ENCODE measurements around the gene NR6A1.

DNA sequence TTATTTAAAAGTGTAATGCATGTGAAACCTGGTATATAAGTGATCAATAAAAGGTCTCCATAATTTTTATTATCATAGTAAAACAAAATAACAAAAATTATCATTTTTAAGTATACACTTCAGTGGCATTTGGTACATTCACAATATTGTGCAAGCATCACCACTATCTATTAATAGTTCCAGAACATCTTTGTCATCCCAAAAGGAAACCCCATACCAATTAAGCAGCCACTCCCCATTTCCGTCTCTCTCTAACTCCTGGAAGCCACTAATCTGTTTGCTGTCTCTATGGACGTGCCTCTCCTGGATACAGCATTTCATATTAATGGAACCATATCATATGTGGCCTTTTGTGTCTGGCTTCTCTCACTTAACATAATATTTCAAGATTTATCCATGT, 13.4 kb upstream of the NR6A1 start:
- TF ChIP-seq, protein P1, sequence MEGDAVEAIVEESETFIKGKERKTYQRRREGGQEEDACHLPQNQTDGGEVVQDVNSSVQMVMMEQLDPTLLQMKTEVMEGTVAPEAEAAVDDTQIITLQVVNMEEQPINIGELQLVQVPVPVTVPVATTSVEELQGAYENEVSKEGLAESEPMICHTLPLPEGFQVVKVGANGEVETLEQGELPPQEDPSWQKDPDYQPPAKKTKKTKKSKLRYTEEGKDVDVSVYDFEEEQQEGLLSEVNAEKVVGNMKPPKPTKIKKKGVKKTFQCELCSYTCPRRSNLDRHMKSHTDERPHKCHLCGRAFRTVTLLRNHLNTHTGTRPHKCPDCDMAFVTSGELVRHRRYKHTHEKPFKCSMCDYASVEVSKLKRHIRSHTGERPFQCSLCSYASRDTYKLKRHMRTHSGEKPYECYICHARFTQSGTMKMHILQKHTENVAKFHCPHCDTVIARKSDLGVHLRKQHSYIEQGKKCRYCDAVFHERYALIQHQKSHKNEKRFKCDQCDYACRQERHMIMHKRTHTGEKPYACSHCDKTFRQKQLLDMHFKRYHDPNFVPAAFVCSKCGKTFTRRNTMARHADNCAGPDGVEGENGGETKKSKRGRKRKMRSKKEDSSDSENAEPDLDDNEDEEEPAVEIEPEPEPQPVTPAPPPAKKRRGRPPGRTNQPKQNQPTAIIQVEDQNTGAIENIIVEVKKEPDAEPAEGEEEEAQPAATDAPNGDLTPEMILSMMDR (IDR thresholded peaks at IDR 0.05): no peak
- TF ChIP-seq, protein P2, sequence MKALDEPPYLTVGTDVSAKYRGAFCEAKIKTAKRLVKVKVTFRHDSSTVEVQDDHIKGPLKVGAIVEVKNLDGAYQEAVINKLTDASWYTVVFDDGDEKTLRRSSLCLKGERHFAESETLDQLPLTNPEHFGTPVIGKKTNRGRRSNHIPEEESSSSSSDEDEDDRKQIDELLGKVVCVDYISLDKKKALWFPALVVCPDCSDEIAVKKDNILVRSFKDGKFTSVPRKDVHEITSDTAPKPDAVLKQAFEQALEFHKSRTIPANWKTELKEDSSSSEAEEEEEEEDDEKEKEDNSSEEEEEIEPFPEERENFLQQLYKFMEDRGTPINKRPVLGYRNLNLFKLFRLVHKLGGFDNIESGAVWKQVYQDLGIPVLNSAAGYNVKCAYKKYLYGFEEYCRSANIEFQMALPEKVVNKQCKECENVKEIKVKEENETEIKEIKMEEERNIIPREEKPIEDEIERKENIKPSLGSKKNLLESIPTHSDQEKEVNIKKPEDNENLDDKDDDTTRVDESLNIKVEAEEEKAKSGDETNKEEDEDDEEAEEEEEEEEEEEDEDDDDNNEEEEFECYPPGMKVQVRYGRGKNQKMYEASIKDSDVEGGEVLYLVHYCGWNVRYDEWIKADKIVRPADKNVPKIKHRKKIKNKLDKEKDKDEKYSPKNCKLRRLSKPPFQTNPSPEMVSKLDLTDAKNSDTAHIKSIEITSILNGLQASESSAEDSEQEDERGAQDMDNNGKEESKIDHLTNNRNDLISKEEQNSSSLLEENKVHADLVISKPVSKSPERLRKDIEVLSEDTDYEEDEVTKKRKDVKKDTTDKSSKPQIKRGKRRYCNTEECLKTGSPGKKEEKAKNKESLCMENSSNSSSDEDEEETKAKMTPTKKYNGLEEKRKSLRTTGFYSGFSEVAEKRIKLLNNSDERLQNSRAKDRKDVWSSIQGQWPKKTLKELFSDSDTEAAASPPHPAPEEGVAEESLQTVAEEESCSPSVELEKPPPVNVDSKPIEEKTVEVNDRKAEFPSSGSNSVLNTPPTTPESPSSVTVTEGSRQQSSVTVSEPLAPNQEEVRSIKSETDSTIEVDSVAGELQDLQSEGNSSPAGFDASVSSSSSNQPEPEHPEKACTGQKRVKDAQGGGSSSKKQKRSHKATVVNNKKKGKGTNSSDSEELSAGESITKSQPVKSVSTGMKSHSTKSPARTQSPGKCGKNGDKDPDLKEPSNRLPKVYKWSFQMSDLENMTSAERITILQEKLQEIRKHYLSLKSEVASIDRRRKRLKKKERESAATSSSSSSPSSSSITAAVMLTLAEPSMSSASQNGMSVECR (CRISPR knock-in tag; IDR thresholded peaks at IDR 0.05; ENCODE audit: borderline replicate concordance): no peak
- TF ChIP-seq, protein P3, sequence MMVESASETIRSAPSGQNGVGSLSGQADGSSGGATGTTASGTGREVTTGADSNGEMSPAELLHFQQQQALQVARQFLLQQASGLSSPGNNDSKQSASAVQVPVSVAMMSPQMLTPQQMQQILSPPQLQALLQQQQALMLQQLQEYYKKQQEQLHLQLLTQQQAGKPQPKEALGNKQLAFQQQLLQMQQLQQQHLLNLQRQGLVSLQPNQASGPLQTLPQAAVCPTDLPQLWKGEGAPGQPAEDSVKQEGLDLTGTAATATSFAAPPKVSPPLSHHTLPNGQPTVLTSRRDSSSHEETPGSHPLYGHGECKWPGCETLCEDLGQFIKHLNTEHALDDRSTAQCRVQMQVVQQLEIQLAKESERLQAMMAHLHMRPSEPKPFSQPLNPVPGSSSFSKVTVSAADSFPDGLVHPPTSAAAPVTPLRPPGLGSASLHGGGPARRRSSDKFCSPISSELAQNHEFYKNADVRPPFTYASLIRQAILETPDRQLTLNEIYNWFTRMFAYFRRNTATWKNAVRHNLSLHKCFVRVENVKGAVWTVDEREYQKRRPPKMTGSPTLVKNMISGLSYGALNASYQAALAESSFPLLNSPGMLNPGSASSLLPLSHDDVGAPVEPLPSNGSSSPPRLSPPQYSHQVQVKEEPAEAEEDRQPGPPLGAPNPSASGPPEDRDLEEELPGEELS (CRISPR knock-in tag; IDR thresholded peaks at IDR 0.05): no peak
- no peak for TF ChIP-seq NFE2L1 (CRISPR knock-in tag; IDR thresholded peaks at IDR 0.05)
- TF ChIP-seq MXD4 (CRISPR knock-in tag; IDR thresholded peaks at IDR 0.05; ENCODE audit: borderline replicate concordance): no peak
- no peak for TF ChIP-seq TEAD4 (CRISPR knock-in tag; IDR thresholded peaks at IDR 0.05)
- no peak for TF ChIP-seq SP1 (CRISPR knock-in tag; conservative IDR thresholded peaks at IDR 0.05)
- no peak for TF ChIP-seq TEAD1 (CRISPR knock-in tag; IDR thresholded peaks at IDR 0.05)

Measured in WTC11 (cell line).